Suprapubic skin (tissue), 4 donors: Measurements from ENCODE around the gene MRPS35. TPM values are rescaled to one million over a fixed set of nuclear protein-coding genes. Genes with fewer than 3 reads are reported as not detected.
A peak's percentile ranks its signal among the peaks of the same experiment; 100 is the strongest.

Experiments
- DNase-seq, 2 donors: peaks; one replicate each; pipeline ENCODE4 v3.0.0-alpha.2; 2019; ENCODE audit warnings: low spot score in 2 of 2
- H3K27ac ChIP-seq: fragments of 200-600 bp; sonication (generic); one replicate; pipeline ENCODE4 v1.5.1; 2019
- H3K27me3 ChIP-seq: fragments of 200-600 bp; sonication (generic); one replicate; pipeline ENCODE4 v1.5.1; 2019
- H3K36me3 ChIP-seq: fragments of 200-600 bp; sonication (generic); one replicate; pipeline ENCODE4 v1.5.1; 2019
- H3K4me1 ChIP-seq: fragments of 200-600 bp; sonication (generic); one replicate; pipeline ENCODE4 v1.5.1; 2019
- H3K4me3 ChIP-seq: fragments of 200-600 bp; sonication (generic); one replicate; pipeline ENCODE4 v1.5.1; 2019; ENCODE audit warnings: mild to moderate bottlenecking
- H3K9me3 ChIP-seq: fragments of 200-600 bp; sonication (generic); one replicate; pipeline ENCODE4 v1.5.1; 2019
- EP300 ChIP-seq: sonication (generic); formaldehyde crosslinking; IDR thresholded peaks from one replicate; pipeline ENCODE4 v1.6.1; 2017; ENCODE audit warnings: antibody characterized with exemption
- POLR2A ChIP-seq, 2 donors: fragments of 450-650 bp; IDR thresholded peaks; one replicate each; pipeline ENCODE4 v1.6.1; 2017; ENCODE audit warnings: antibody characterized with exemption in 2 of 2, mild to moderate bottlenecking in 2 of 2, moderate library complexity in 2 of 2
- POLR2AphosphoS5 ChIP-seq, 3 donors: sonication (generic); formaldehyde crosslinking; IDR thresholded peaks; one replicate each; pipeline ENCODE4 v1.6.1; 2017; ENCODE audit warnings: antibody characterized with exemption in 3 of 3
- WGBS: methylation state at CpG from one replicate; pipeline ENCODE4 v1.1.5; 2018; 5-methylcytosine and 5-hydroxymethylcytosine counted together
- total RNA-seq, 4 donors: library from RNA; depleted of rRNA; stranded (reverse); fragments of >200 nt; gene quantifications; one replicate each; pipeline ENCODE4 v1.1.0, GENCODE V29; 2016
- TF ChIP-seq, protein P1 (sequence below), 2 donors: fragments of 200-600 bp in 1 of 2; fragments of 450-650 bp in 1 of 2; sonication (generic) in 1 of 2; IDR thresholded peaks; one replicate each; pipeline ENCODE4 v1.5.1; 2016 to 2019; ENCODE audit warnings: antibody characterized with exemption in 2 of 2, mild to moderate bottlenecking in 1 of 2, moderate library complexity in 1 of 2

MRPS35 gene
- total RNA-seq, 4 donors from 2014 or later, result 35.6 to 65.8 (median 40.1) TPM

DNA sequence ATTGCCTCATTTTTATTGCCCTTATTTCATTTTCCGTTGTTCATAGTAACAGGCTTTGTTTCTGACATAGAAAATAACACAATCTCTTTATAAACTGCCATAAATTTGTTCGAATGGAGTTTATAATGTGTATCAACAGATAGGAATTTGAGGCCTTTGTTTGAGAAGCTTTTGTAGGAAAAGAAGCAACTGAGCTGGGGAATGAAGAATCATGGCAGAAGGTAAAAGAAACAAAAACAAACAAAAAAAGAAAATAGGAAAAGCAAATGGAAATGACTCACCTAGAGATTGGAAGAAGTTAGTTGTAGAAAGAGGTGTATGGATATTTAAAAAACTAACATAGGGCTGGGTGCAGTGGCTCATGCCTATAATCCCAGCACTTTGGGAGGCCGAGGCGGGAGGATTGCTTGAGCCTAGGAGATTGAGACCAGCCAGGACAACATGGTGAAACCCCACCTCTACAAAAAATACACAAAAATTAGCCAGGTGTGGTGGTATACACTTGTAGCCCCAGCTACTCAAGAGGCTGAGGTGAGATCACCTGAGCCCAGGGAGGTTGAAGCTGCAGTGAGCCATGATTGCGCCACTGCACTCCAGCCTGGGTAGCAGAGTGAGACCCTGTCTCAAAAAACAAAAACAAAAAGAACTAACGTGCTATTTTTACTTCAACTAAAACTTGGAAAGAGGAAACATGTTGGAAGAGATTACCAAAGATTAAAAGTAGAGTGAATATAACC, 14.9 kb upstream of the MRPS35 start:
- no peaks in the 10 kb centered on the region for H3K27me3 ChIP-seq
- WGBS, result 91% methylated on average over 6 of the region's 6 CpGs
- H3K4me1 ChIP-seq, result no peaks in the 10 kb centered on the region
- TF ChIP-seq POLR2A (IDR thresholded peaks at IDR 0.05) (no peak), POLR2AphosphoS5 (IDR thresholded peaks at IDR 0.05) (no peak), EP300 (no peak)
- TF ChIP-seq, protein P1, sequence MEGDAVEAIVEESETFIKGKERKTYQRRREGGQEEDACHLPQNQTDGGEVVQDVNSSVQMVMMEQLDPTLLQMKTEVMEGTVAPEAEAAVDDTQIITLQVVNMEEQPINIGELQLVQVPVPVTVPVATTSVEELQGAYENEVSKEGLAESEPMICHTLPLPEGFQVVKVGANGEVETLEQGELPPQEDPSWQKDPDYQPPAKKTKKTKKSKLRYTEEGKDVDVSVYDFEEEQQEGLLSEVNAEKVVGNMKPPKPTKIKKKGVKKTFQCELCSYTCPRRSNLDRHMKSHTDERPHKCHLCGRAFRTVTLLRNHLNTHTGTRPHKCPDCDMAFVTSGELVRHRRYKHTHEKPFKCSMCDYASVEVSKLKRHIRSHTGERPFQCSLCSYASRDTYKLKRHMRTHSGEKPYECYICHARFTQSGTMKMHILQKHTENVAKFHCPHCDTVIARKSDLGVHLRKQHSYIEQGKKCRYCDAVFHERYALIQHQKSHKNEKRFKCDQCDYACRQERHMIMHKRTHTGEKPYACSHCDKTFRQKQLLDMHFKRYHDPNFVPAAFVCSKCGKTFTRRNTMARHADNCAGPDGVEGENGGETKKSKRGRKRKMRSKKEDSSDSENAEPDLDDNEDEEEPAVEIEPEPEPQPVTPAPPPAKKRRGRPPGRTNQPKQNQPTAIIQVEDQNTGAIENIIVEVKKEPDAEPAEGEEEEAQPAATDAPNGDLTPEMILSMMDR (IDR thresholded peaks at IDR 0.05), result no peak
- H3K9me3 ChIP-seq, result no peaks in the 10 kb centered on the region
- DNase-seq, result no peak
- H3K36me3 ChIP-seq, result peaks cover 48% of the 10 kb centered on the region
- no peak overlapping the region for H3K4me3 ChIP-seq
- H3K27ac ChIP-seq, result no peak overlapping the region

- H3K36me3 ChIP-seq, result peaks cover 43% of the 10 kb centered on the region
- no peak within 1 kb of the TSS for H3K27ac ChIP-seq
- TF ChIP-seq EP300 (no peak), POLR2A (IDR thresholded peaks at IDR 0.05) (no peak), POLR2AphosphoS5 (IDR thresholded peaks at IDR 0.05) (no peak)
- TF ChIP-seq, protein P1 (IDR thresholded peaks at IDR 0.05), result no peak
- H3K9me3 ChIP-seq, result no peaks in the 10 kb centered on the region
- no peaks in the 10 kb centered on the region for H3K27me3 ChIP-seq
- 79% methylated on average over 5 of the region's 5 CpGs for WGBS
- H3K4me3 ChIP-seq, result no peak within 1 kb of the TSS
- no peaks in the 10 kb centered on the region for H3K4me1 ChIP-seq
- no peak for DNase-seq
These were observed 14.4 kb upstream of the MRPS35 start, which contains the start of gene REP15 for GRCh38 chr12:27696293-27696652. Gene REP15 (plus strand): TSS chr12:27696447. CDS start chr12:27696563, 116 bp downstream.

GRCh38 chr12:27696864-27697564, 13.6 kb upstream of the MRPS35 start:
- Histone ChIP-seq H3K9me3 (no peaks in the 10 kb centered on the region), H3K4me3 (no peak overlapping the region), H3K36me3 (peaks cover 37% of the 10 kb centered on the region), H3K27ac (no peak overlapping the region), H3K4me1 (no peaks in the 10 kb centered on the region), H3K27me3 (no peaks in the 10 kb centered on the region)
- 86% methylated on average over 3 of the region's 3 CpGs for WGBS
- TF ChIP-seq POLR2A (IDR thresholded peaks at IDR 0.05) (no peak), POLR2AphosphoS5 (IDR thresholded peaks at IDR 0.05) (no peak), EP300 (no peak)
- TF ChIP-seq, protein P1 (IDR thresholded peaks at IDR 0.05), result no peak
- DNase-seq, result no peak

DNA sequence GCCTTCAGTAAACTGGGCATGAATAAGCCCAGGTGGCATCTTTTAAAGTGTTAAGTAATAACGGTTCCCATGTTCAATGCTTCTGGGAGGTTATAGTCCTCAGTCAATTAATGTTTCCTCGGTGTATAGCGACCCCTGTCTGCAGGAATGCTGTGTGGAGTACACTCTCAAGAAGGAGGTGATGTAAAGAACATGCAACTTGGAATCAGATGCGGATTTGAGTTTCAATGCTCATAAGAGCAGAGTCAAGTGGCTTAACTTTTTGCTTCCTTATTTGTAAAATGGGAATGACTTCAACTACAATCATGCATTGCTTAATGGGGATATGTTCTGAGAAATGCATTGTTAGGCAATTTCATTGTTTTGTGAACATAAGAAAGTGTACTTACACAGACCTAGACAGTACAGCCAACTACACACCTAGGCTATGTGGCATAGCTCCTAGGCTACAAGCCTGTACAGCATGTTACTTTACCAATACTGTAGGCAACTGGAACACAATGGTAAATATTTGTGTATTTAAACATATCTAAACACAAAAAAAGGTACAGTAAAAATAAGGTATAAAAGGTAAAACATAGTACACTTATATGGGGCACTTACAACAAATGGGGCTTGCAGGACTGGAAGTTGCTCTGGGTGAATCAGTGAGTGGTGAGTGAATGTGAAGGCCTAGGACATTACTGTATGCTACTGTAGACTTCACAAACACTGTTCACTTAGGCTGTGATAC, 6.7 kb upstream of the MRPS35 start:
- no peaks in the 10 kb centered on the region for H3K9me3 ChIP-seq
- TF ChIP-seq, protein P1 (IDR thresholded peaks at IDR 0.05), result peak; percentile 44 to 76
- TF ChIP-seq EP300 (no peak), POLR2AphosphoS5 (IDR thresholded peaks at IDR 0.05) (no peak), POLR2A (IDR thresholded peaks at IDR 0.05) (no peak)
- no peaks in the 10 kb centered on the region for H3K27me3 ChIP-seq
- H3K27ac ChIP-seq, result no peak overlapping the region
- H3K4me3 ChIP-seq, result no peak overlapping the region
- WGBS, result 8% methylated on average over 4 of the region's 4 CpGs
- no peaks in the 10 kb centered on the region for H3K36me3 ChIP-seq
- no peaks in the 10 kb centered on the region for H3K4me1 ChIP-seq
- DNase-seq, result no peak

DNA sequence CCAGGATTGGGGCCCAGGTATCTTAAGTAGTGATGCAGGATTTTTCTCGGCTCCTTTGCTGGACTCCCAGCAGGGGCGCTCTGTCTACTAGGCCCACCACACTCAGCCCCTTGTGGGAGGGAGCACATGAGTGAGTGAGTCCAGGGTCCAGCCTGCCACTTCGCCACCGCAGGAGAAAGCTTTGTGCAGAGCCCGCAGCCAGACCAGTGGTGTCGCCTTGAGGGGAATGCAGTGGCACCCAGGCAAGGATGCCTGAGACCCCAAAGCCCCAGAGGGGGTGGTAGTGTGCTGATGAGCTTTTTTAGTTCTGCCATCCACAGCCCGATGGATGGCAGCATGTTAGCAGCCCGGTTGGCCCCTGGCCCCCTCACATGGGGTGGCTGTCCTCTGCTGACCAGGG, 5.4 kb upstream of the MRPS35 start:
- Histone ChIP-seq H3K4me3 (no peak overlapping the region), H3K36me3 (no peaks in the 10 kb centered on the region), H3K4me1 (peaks cover 5% of the 10 kb centered on the region), H3K27me3 (no peaks in the 10 kb centered on the region), H3K9me3 (no peaks in the 10 kb centered on the region), H3K27ac (no peak overlapping the region)
- TF ChIP-seq POLR2A (IDR thresholded peaks at IDR 0.05) (no peak), EP300 (no peak), POLR2AphosphoS5 (IDR thresholded peaks at IDR 0.05) (no peak)
- TF ChIP-seq, protein P1 (IDR thresholded peaks at IDR 0.05), result no peak
- 88% methylated on average over 5 of the region's 8 CpGs for WGBS
- DNase-seq, result no peak
